ENCODE measurements around the gene RAI14. TPM values are rescaled to one million over a fixed set of nuclear protein-coding genes. Genes with fewer than 3 reads are reported as not detected.

RAI14 gene
- total RNA-seq, 1 donor from 2014 or later = 259 TPM

DNA sequence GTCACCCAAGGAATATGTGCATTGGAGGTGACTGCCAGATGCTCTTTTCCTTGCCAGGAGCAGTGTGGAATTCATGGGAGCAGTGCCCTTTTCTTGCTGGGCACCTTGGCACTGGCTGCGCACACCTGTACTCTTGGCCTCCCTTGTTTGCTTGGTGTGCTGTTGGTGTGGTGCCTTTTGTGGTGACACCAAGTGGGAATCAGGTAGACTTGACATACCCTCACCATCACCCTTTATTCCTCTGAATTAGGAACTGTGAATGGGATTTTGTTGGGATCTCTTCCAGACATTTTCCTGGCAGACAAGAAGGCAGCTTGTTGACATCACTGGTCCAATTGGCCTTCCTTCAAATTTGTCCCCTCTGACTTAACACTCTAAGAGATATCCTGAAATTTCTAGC, 82.3 kb downstream of the RAI14 start:
- Mint-ChIP-seq H3K27me3 (ENCODE audit: unreplicated experiment) (peaks cover 3% of the 10 kb centered on the region), H3K36me3 (ENCODE audit: unreplicated experiment) (peaks cover 6% of the 10 kb centered on the region), H3K4me1 (ENCODE audit: low read depth, unreplicated experiment) (peaks cover 30% of the 10 kb centered on the region), H3K9me3 (ENCODE audit: unreplicated experiment) (peaks cover 21% of the 10 kb centered on the region), H3K27ac (ENCODE audit: unreplicated experiment) (no peak overlapping the region), H3K4me3 (ENCODE audit: unreplicated experiment) (no peak overlapping the region)
- TF ChIP-seq, protein P1, sequence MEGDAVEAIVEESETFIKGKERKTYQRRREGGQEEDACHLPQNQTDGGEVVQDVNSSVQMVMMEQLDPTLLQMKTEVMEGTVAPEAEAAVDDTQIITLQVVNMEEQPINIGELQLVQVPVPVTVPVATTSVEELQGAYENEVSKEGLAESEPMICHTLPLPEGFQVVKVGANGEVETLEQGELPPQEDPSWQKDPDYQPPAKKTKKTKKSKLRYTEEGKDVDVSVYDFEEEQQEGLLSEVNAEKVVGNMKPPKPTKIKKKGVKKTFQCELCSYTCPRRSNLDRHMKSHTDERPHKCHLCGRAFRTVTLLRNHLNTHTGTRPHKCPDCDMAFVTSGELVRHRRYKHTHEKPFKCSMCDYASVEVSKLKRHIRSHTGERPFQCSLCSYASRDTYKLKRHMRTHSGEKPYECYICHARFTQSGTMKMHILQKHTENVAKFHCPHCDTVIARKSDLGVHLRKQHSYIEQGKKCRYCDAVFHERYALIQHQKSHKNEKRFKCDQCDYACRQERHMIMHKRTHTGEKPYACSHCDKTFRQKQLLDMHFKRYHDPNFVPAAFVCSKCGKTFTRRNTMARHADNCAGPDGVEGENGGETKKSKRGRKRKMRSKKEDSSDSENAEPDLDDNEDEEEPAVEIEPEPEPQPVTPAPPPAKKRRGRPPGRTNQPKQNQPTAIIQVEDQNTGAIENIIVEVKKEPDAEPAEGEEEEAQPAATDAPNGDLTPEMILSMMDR (IDR thresholded peaks at IDR 0.05; ENCODE audit: partially characterized antibody, unreplicated experiment) = no peak
- DNase-seq = no peak

DNA sequence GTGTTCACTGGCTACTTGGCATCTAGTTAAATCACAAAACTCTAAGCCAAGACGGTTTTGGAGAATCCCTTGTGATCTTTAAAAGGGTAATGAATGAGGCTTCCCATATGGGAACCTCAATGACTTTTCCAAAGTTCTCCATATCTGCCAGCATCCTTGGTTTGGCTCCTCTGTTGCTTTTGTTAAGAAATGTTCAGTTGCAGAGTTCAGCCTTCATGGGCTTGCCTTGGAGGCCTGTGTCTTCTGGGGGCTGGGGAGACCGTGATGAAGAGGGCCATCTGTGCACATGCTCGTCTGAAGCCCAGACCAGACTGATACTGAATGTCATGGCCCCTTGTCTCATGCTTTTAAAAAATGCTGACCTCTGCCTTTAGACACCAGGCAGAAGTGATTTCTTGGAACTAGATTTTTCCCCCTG, 84.3 kb downstream of the RAI14 start:
- peaks cover 19% of the 10 kb centered on the region for H3K9me3 Mint-ChIP-seq (ENCODE audit: unreplicated experiment)
- TF ChIP-seq, protein P1 (IDR thresholded peaks at IDR 0.05; ENCODE audit: partially characterized antibody, unreplicated experiment) = no peak
- peaks cover 37% of the 10 kb centered on the region for H3K4me1 Mint-ChIP-seq (ENCODE audit: low read depth, unreplicated experiment)
- peak overlapping the region; percentile 40 for H3K4me3 Mint-ChIP-seq (ENCODE audit: unreplicated experiment)
- peak; percentile 29 for DNase-seq
- peaks cover 4% of the 10 kb centered on the region for H3K27me3 Mint-ChIP-seq (ENCODE audit: unreplicated experiment)
- peak overlapping the region; percentile 83 for H3K27ac Mint-ChIP-seq (ENCODE audit: unreplicated experiment)
- H3K36me3 Mint-ChIP-seq (ENCODE audit: unreplicated experiment) = peaks cover 6% of the 10 kb centered on the region

DNA sequence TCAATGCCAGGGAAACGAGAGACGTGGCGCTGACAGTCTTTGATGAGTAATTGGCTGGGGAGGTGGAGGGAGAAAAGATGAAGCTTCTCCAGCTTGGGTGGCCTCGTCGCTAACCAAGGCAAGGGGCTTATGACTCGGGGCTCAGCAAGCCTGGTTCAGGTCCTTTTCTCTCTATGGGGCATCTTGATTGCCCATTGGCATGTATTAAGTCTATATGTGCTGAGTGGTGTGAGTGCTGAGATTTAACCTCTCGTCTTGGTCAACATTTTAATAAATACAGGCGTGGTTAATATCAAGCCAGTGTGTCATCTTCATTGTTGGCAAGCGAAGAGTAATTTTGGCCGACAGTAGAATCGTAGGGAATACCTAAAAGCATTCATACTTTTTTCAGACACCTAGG, 85.9 kb downstream of the RAI14 start:
- DNase-seq = no peak
- TF ChIP-seq, protein P1 (IDR thresholded peaks at IDR 0.05; ENCODE audit: partially characterized antibody, unreplicated experiment) = no peak
- Mint-ChIP-seq H3K9me3 (ENCODE audit: unreplicated experiment) (peaks cover 19% of the 10 kb centered on the region), H3K4me1 (ENCODE audit: low read depth, unreplicated experiment) (peaks cover 46% of the 10 kb centered on the region), H3K4me3 (ENCODE audit: unreplicated experiment) (no peak overlapping the region), H3K36me3 (ENCODE audit: unreplicated experiment) (peaks cover 6% of the 10 kb centered on the region), H3K27ac (ENCODE audit: unreplicated experiment) (peak overlapping the region; percentile 28), H3K27me3 (ENCODE audit: unreplicated experiment) (peaks cover 4% of the 10 kb centered on the region)

DNA sequence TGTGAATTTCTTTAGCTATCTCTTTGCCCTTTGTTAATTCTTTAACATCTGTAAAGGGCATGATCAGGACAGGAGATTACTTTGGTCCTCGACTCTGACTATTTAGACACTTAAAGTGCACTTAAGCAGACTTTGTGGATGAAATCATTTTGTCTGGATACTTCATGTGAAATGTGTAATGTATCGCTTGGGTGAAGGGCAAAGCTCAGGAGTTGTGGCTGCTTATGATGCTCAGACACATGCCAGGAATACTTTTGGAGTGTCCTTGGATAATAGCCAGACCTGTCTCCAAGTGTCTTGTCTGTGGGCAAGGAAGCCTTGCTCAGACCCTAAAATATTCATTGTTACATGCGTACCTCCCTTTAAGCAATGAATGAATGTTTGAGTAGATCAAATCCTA, 87.8 kb downstream of the RAI14 start:
- no peak for DNase-seq
- Mint-ChIP-seq H3K27ac (ENCODE audit: unreplicated experiment) (peak overlapping the region; percentile 95), H3K36me3 (ENCODE audit: unreplicated experiment) (peaks cover 6% of the 10 kb centered on the region), H3K4me1 (ENCODE audit: low read depth, unreplicated experiment) (peaks cover 42% of the 10 kb centered on the region), H3K4me3 (ENCODE audit: unreplicated experiment) (no peak overlapping the region), H3K27me3 (ENCODE audit: unreplicated experiment) (peaks cover 5% of the 10 kb centered on the region), H3K9me3 (ENCODE audit: unreplicated experiment) (peaks cover 17% of the 10 kb centered on the region)
- TF ChIP-seq, protein P1 (IDR thresholded peaks at IDR 0.05; ENCODE audit: partially characterized antibody, unreplicated experiment) = no peak

DNA sequence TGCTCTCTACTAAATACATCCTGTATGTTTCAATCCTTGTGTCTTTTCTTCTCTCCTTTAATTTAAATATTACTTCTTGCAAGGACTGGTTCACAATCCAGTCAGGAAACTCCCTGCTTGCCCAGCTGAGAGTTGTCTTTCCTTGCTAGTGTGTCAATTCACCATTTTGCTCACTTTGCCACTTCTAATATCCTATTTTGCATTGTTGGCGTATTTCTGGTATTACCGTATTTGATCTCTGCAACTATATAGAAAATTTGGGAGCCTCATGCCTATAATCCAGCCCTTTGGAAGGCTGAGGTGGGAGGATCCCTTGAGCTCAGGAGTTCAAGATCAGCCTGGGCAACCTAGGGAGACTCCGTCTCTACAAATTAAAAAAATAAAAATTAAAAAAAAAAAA, 92.3 kb downstream of the RAI14 start:
- TF ChIP-seq, protein P1 (IDR thresholded peaks at IDR 0.05; ENCODE audit: partially characterized antibody, unreplicated experiment) = no peak
- H3K9me3 Mint-ChIP-seq (ENCODE audit: unreplicated experiment) = peaks cover 5% of the 10 kb centered on the region
- H3K4me3 Mint-ChIP-seq (ENCODE audit: unreplicated experiment) = no peak overlapping the region
- peaks cover 4% of the 10 kb centered on the region for H3K27me3 Mint-ChIP-seq (ENCODE audit: unreplicated experiment)
- peaks cover 42% of the 10 kb centered on the region for H3K4me1 Mint-ChIP-seq (ENCODE audit: low read depth, unreplicated experiment)
- H3K27ac Mint-ChIP-seq (ENCODE audit: unreplicated experiment) = no peak overlapping the region
- no peaks in the 10 kb centered on the region for H3K36me3 Mint-ChIP-seq (ENCODE audit: unreplicated experiment)
- DNase-seq = no peak

Data from glutamatergic neuron (in vitro differentiated cells).